Activated CD4-positive, alpha-beta T cell treated with anti-CD3 and anti-CD28 coated beads for 24 hours (primary cell): Measurements from ENCODE around the gene KCNA2.

ENCODE experiments used
- DNase-seq, 2 donors: peaks; one replicate each; pipeline ENCODE4 v3.0.0-alpha.2; 2020; ENCODE audit warnings: low read depth in 2 of 2

The KCNA2 gene

GRCh38 chr1:110602466-110602865 is 3.7 kb downstream of the KCNA2 start:
- DNase-seq, result no peak

GRCh38 chr1:110601332-110601731 is 4.8 kb downstream of the KCNA2 start:
- no peak for DNase-seq

DNA sequence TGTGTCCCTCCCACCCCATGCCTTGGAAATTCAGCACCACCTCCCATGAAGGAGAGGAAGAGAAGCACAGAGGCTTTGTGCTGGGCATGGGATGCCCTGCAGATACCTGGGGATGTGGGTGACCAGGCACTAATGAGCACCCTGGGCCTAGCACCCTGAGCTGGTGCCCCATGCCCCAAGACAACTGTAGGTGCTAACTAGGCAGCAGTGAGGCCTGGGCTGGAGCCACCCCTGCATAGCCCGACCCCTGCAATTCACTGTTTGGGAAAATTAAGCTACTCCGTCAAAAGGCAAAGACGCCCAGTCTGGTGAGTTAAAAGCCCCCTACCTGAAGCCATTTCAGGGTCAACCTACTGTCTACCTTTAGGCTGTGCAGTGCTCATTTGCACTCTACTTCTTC is 5.4 kb downstream of the KCNA2 start:
- no peak for DNase-seq

DNA sequence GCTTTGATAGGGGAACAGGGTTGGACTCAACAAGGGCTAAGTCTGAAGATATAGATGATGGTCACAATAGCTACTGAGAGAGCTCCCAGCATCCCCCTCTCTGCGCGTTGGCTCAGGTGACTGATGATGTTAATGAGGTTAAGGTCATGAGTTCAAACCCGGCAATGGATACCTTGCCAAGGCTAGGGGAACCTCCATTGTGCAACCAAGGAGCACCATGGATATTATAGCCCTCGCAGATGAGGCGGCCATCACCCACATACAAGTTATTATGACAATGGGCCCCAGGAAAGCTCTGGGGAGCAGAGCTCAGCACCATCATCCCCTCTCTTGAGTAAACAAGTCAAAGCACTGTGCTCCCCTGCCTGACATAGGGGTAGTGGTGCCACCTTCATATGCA is 8.2 kb downstream of the KCNA2 start:
- no peak for DNase-seq

DNA sequence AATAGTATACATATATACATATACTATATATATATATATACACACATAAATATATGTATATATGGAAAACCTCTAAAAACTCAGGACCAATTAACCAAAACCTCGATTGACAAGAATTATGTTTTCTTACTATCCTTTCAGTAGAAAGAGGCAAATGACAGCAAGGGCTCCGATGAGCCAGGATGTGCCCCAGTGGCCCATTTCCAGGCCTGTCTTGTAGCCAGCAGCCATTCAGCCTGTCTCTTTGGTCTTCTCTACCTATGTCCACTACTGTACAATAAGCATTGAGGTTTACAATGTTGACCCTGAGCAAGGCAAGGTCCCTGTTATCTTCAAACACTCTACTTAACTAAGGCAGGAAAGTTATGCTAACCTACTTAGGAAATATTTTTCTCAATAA is 9.8 kb downstream of the KCNA2 start:
- DNase-seq, result no peak

DNA sequence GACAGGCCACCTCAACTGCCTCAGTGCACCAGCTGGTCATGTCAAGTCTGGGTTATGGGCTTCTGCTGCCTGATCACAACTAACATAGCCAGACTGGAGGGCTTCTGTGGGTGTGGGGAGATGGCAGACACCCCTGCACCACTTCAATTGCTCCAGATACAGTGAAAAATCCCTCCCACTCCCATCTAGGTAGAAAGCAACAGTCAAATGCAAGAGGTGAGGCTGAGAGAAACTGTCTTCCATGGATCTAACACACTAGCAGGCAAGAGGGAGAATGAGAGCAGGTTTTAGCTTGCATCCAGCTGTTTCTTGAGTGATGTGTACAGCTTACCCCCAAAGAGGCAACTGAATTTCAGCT is 10.8 kb downstream of the KCNA2 start:
- no peak for DNase-seq

DNA sequence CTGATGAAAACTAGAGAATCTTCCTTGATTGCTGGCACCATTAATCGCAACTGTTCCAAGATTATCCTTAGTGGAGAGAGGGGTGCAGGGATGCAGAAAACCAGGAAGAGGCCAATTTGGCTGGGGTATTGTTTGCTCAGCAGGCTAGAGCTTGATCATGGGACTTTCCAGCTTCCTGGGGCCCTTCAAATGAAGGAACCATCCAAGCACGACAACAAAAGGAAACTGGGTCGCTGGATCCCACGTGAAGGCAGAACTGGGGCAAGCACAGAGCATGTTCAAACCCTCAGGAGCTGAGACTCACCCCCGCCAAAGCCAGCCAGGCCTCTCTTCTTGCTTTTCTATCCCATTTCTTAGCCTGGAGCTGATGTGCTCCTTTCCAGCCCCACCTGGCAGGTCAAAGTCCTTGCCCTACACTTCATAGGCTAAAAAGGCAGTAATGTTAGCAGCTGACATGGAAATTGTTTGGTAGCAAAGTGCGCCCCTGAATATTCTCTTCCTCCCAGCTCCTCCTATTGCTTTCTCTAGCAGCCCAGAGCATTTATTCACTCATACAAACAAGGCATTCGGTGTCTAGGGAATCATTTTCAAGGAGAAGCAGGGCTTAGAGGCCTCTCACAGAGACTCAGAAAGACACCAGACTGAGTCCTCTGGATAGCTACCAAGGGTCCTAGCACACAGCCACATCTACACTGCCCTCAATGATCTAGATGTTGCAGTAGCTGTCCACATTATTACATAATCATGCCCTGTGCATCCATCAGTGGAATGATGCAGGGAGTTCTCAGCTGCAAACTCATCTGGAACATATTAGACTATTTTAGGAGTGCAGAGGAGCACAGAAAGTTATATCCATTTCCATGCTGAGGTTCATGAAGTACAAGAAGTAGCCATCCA is 11.5 kb downstream of the KCNA2 start:
- DNase-seq, result no peak

- no peak for DNase-seq
These were observed 12.3 kb downstream of the KCNA2 start for GRCh38 chr1:110593902-110594301.

- DNase-seq, result no peak
These were observed 14.2 kb downstream of the KCNA2 start for GRCh38 chr1:110591956-110592355.

DNA sequence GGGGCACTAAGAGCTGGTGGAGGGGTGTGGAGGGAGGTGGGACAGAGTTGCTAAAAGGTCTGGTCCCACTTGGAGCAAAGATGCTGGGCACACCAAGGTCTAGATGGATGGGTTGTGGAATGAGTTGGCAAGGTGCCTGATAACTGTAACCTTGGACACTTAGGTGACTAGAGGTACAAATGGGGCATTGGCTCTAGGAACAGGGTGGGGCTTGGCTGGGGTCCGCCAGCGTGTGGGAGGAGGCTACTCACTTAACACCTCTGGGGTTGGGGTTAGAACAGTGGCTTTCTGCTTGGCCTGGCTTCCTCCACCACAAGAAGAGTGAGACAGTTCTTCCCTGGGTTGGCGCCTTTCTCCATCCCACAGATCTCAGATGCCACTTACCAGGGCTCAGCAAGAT is 17.2 kb downstream of the KCNA2 start:
- no peak for DNase-seq

DNA sequence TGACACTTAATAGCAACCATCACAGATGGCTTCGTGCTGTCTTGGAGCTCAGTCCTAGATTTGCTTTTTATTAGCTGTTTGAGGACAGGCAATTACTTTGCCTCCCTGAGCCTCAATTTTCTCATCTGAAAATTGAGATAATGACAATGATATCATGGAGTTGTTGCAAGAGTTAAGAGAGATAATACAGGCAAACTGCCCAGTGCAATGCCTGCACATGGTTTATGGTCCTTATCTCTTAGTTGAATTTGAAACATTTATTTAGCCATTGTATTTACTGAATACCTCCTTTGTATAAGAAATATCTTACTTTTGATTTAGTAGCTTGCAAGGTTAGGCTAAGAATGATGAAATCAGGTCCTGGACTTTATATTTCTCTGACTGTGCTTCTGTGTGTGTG is 17.7 kb downstream of the KCNA2 start:
- no peak for DNase-seq

DNA sequence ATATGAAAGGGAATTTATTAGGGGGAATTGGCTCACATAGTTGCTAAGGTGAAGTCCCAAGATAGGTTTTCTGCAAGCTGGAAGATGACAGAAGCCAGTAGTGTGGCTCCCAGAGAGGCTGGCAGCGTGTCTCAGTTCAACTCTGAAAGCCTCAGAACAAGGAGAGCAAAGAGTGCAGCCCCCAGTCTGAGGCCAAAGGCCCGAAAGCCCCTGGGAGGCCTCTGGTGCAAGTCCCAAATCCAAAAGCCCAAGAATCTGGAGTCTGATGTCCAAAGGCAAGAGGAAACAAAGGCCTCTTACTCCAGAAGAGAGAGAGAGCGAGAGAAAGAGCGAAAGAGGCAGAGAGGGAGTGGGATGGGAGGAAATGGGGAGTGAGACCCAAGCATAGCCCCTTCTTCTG is 18.3 kb downstream of the KCNA2 start:
- DNase-seq, result no peak

DNA sequence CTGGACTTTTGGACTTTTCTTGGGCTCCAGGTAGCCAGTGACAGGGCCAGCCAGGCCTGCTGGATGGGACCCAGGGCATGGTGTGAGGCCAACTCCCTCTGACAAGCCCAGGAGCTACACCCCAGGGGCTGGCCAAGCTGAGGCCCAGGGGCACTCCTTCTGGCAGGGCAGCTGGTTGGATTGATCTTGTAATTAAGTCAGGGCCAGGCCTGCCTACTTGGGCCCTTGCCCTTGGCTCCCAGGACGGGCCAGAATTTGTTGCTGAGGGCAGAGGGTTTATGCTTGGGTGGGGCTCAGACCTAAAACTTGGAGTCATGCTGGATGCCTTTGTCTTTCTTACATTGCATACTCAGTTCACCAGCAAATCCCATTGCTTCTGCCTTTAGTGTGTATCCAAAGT is 20.7 kb downstream of the KCNA2 start:
- DNase-seq, result no peak

- DNase-seq, result no peak
These were observed 22.1 kb downstream of the KCNA2 start for GRCh38 chr1:110584045-110584444.

- no peak for DNase-seq
These were observed 22.7 kb downstream of the KCNA2 start for GRCh38 chr1:110583505-110583904.

- DNase-seq, result no peak
These were observed 23.8 kb downstream of the KCNA2 start for GRCh38 chr1:110582378-110582777.

DNA sequence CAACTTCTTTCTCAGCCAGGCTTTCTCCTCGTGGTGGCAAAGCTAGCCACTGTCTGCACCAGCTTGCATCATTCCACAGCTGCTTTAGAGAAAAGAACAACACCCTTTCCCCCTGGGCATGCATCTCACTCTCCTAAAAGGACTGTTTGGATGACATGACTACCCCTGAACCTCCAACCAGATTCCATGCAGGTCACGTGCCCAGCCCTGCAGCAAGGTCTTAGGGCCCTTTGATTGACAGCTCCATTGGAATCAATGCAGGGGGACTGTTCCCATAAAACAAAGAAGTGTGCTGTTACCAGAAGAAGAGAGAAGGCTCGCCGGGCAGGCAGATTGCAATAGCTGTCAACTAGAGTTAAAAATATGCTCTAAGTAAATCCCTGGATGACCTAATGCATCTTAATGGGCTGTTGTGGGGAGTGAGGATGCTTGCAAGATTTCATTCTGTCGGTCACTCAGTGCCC is 24.4 kb downstream of the KCNA2 start:
- no peak for DNase-seq

- no peak for DNase-seq
These were observed 25.9 kb downstream of the KCNA2 start for GRCh38 chr1:110580244-110580643.

GRCh38 chr1:110579460-110579859 is 26.7 kb downstream of the KCNA2 start:
- no peak for DNase-seq

- DNase-seq, result no peak
These were observed 29.7 kb downstream of the KCNA2 start for GRCh38 chr1:110576441-110576840.

DNA sequence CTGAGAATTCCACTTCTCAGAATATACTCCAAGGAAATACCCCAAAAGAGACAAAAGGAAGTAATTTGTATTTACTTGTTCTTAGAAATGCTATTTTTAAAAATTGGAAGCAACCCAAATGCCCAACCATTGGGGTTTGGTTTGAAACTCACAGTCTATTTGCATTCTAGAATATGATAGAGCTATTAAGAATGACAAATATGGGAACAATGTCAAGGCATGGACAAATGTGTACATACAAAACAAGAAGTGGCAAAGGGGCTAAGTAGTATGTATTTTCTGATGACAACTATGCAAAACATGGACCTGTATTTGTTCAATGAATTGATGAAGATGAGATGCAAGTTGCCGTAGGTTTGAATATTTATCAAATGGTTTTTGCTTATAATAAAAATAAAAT is 32.8 kb downstream of the KCNA2 start:
- DNase-seq, result no peak

DNA sequence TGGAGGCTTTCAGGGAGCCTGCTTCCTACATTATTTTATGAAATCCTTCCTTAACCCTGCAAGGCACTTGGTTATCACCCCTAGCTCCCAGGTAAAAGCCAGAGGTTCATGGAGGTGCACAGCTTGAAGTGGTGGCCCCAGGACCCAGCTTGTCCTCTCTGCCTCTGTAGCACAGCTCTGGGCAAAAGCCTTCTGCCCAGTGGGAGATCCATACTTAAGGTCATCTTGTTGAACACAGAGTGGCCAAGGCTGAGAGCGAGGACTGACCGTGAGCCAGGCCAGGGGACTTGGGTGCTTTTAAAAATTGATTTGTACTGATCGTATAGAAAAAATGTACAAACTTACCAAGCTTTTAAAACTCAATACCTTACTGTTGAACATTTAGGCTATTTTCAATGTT is 33.4 kb downstream of the KCNA2 start:
- DNase-seq, result no peak

GRCh38 chr1:110570901-110571300 is 35.3 kb downstream of the KCNA2 start:
- DNase-seq, result no peak

DNA sequence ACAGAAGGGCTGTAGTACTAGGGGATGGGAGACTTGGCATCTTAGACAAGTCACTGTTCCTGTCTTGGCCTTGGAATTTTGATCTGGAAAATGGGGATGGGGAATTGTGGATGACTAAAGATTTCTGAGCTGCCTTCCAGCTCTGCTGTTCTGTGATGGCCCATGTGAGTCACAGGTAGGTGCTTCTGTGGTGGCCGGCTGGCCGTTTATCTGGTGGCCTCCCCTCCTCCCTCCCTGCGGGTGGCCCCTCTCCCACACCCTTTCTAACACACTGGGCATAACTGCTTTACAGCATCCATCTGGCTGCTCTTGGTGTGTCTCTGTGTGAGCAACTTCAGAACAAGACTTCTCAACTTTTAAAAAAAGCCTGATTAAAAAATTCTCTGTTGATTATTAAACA is 35.9 kb downstream of the KCNA2 start:
- no peak for DNase-seq
